Stimulated activated CD4-positive, alpha-beta T cell treated with anti-CD3 and anti-CD28 coated beads, Interleukin-12 subunit alpha, Interleukin-12 subunit beta, amount 100 ng/mL, for 48 hours (primary cell): Measurements from ENCODE around the gene PREX1.

Source experiments
- DNase-seq, 3 donors: peaks; one replicate each; pipeline ENCODE4 v3.0.0-alpha.2; 2020; ENCODE audit warnings: low read depth in 2 of 3, low spot score in 1 of 3

Gene PREX1

DNA sequence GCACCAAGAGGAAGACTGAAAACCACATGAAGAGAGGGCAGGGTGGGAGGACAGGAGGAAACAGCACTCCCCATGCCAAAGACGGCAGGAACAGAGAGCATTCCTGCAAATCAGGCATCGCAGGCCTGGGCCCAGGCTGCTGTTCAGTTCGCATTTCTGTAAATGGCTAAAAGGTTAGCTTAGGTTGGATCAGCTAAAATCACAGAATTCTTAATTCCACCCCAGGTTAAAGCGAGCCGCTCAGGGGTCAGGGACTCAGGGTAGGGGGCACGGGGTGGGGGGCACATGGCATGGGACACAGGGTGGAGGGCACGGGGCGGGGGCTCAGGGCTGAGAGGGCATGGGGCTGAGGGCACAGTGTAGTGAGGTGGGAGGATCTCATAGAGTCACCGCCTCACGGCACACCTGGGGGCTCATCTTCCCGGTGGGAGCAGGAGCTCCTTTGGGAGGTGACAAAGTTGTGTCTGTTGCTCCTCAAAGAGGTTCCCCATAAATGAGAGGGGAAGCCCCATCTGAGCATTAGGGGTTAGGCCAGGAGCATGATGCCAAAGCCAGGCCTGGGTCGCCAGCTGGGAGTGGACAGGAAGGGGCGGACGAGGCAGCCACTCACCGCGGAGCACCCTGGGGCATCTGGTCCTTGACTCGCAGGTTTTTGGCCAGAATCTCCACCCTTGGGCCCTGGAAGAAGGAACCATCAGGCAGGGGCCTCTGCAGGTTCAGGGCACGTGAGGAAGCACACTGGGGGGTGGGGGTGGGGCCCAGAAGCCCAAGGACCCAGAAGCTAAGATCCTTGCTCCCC lies 200.7 kb downstream of the PREX1 start:
- DNase-seq, result no peak

DNA sequence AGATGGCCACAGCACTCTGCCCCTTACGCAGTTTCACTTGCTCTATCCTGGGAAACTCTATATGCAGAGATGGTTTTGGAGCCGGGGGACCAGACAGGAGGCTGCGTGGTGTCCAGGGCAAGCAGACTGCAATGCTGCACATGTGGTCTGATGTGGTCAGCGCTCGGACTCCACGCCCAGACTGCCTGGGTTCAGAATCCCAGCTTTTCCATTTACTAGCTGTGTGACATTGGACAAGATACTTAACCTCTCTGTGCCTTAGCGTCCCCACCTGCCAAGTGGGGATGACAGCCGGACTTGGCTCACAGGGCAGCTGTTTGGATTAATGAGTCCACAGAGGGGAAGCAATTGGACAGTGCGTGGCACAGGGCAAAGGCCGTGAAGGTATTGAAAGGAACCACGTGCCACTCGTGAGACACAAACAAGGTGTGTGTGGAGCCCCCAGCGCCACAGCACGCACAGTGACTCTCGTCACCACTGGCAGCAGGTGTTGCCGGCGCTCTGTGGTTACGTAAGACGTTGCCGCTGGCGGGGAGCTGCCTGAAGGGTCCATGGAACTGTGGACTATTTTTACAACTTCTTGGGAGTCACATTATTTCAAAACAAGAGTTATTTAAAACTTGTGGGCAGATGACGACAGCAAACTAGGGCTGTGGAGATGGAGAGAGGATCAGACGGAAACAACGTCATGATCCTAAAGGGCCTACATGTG lies 201.4 kb downstream of the PREX1 start:
- DNase-seq, result no peak

DNA sequence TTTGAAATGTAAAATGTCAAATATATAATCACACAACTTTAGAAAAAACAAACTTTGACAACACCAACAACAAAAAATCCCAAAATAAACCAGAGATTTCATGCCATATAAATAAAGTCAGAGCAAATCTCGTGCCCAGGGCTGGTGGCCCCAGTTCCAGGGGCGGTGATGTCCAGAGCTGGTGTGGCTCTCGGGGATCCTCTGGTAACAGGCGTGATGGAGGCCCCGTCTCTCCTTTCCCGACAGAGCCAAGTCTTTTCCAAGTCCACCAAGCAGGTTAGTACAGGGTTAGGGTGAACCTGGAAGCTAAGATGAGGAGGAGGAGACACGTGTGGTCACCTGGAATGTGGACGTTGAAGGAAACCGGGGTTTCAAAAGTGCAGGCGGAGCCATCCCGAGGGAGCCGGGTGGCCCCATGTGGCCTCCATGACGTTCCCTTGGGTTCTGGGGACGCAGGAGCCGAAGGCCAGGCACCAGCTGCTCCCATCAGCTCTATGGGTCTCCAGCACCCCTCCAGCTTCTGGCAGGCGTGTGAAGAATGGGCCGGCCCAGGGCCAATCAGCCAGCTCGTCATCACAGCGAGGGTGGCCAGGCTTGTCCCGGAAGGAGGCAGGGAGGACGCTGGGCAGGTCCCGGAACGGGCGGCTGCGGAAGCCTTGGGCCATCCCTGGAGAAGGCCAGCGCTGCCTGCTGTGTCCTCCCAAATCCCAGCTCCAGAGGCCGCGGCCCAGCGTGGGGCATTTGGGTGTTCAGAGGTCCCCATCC lies 202.5 kb downstream of the PREX1 start:
- no peak for DNase-seq

DNA sequence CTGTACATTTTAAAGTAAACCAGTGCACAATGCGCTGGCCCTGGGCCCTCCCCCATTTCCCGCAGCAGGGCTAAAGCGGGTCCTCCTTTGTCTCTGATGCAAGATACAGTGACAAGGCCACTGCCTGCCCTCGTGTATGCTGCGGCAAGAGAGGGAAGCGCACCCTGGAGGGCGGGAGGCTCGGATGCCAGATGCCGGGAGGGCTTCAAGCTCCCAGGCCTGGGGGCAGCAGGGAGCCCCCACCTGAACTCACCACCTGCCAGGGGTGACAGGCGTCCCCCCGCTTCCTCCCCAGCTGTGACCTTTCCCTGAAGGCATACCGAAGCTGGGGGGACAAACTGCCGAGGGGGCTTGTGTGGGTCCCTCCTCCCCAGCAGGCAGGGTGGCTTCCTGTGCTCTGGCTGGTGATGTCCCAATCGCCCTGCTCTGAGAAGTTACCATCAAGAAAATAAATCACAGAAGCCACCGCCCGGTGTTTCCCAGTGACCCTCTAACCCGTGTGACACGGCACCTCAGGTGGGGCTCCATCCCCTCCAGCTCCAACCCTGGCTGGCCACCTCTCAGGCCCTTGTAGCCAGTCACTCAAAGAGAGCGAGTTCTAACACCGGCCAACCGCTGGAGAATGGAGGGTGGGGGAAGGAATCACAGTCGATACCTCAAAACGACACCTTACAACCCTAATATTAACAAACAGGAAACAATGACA lies 203.3 kb downstream of the PREX1 start:
- DNase-seq, result no peak

DNA sequence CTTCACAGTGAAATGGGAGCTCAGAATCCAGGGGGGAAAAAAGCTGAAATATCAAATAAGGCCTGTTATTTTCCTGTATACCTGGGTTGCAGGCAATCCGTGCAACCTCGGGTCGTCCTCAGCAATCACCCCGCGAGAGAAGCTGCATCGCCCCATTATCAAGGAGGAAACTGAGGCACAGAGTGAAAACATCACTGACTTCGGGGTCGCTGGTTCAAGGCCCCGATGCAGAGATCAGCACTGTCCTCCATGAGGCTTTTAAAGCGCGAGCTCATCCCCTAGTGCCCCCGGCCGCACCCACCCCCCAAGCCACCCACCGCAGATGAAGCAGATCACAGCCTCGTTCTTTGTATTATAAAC lies 203.9 kb downstream of the PREX1 start:
- DNase-seq, result no peak

DNA sequence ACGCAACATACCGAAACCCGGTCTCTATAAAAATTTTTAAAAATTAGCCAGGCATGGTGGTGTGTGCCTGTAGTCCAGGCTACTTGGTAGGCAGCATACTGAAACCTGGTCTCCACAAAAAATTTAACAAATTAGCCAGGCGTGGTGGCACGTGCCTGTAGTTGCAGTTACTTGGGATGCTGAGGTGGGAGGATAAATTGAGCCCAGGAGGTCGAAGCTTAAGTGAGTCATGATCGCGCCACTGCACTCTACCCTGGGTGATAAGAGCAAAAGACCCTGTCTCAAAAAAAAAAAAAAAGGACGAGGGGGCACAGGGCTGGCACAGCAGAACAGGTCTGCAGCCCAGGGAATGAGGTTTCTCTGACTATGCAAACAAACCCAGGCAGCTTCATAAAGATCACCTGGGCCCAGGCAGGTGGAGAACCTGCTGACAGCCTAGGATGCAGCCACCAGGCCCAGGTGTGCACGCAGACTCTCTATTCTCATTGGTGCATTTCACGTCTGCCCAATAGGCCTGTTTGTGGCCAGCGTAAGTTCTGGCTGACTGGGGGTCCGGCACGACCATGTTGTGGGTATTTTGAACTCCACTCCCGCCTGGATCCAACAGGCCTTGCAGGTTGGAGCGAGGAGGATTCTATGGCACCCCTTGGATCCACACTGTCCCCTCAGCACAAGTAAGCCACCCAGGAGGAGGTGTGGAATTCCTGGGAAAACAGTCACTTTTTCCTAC lies 204.5 kb downstream of the PREX1 start:
- DNase-seq, result no peak

DNA sequence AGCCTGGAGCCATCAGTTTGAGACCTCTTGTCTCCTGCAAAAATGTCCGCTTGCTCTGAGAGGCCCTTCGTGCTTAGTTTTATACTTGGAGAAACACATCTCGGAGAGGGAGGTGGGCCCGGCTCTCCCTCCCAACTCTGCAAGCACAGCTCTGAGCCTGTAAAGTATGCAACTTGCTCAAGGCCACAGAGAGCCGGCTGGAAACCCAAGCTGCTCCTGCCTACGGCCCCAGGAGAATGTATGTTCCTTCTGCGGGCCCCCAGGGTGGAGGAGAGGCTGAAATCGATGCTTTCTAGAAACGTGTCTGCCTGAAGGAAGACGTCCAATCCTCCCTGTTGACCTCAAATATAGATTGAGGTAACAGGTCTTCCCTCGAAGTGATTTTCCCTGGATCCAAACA lies 205.4 kb downstream of the PREX1 start:
- no peak for DNase-seq

DNA sequence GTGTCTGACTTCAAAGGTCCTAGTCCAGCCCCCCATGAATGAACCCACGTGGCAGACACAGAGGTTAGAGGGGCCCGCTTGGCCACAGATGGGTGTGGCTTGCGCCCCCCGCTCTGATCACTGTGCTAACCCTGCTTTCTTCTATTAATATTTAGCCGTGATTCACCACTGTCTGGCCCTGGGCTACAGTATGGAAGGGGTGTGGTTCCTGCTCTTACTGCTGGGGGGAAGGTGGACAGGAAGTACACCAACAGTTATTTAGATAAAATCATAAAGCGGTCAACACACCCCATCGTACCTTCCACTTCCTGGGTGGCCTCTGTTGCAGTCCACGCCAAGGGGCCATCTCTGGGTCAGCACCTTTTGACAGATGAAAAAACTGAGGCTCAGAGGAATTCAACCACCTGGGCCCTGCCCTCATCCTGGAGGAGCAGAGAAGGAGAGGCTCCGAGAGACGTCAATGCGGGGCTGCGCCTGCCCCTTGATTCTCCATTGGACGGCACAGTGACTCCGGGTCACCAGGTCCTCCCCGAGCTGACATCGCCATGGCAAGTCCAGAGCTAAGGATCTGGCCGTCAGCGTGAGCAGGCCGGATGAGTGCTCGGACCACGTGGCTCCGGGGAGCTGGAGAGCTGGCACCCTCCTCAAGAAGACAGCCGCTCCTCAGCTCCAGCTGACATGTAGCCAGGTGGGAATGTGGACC lies 206.3 kb downstream of the PREX1 start:
- no peak for DNase-seq

DNA sequence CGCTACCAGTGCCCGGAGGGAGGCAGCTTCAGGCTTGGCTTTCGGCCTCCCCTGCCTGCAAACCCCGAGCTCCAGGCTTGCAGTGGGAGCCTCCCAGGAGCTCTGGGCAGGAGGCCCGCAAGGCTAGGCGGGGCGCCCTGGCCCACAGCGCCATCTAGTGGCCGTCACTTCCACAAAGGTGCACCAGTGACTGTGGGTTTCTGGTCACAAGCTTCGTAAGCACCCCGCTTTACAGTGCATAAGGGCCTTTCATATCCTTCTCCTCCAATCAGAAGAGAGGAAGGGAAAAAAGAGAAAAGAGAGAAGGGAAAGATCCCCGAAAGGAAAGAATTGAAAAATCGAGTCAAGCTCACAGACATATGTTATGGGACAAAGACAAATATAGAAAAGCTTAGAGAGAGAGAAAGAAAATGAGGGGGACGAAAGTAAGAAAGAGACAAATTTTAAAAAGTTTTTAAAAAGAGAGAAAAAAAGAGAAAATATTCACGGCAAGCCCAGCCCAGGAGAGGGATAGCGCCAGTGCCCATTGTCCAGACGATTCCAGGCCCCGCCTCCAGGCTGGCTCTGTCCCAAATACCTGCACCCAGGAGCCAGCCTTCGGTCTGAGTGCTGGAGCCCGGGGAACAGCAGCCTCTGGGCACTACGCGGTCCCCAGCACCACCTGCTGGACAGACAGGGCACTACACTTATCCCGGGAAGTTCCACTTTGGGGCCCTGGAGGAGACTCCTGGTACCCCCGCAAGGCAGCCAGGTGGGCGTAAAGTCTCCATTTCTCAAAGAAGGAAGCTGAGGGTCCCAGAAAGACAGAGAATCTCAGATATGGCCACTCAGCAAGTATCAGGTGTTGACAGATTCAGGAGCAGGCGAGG lies 207.1 kb downstream of the PREX1 start:
- peak; percentile 60 to 79 (median 64) for DNase-seq

DNA sequence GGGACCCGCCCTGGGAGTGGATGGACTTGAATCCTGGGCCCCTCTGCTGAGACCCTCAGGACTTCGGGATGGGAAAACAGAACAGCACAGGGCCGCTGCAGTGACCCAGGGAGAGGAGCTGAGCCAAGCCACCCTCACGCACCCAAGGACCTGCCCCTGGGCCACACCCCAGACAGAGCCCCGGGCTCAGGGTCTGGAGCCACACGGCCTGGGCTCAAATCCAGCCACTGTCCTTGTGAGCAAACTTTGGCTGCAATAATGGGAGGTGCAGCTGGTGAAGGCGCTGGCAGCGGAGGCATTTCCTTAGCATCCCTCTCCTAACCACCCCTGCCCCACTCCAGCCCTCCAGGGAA lies 207.7 kb downstream of the PREX1 start:
- DNase-seq, result no peak

DNA sequence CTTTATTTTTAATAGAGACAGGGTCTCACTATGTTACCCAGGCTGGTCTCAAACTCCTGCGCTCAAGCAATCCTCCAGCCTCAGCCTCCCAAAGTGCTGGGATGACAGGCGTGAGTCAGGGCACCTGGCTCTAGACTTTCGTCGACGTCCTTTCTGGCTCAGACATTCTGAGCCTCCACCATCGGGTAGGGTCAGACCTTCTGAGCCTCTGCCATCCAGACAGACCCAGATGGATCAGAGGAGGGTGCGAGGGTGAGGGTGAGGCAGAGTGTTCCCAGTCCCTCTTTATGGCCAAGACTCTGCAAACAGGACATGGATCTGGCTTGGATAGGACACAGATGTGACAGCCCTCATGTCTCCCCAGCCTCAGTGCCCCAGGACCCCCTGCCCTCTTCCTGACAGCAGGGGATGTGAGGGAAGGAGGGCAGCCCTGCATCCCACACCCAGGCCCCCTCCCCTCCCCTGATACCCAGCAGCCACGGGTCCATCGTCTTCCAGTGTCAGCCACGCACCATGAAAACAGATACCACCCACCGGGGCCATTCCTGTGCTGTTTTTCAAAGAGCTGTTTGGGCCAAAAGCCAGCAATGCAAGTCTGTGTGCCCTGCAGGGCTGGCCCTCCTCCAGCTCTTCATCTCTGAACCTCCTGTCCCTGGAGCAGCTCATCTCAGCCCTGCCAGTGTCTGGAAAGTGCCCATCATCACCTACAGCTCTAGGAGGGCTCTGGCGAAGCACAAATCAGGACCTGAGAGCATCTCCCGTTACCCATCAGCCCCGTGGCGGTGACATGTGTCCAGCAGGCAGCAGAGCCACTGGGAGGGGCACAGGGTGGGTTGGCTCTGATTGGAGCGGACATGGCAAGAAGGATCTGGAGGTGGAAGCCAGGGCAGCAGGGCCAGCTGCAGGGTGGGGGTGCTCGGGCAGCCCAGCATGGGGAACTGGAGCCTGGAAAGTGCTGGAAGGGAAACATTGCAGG lies 208.4 kb downstream of the PREX1 start:
- DNase-seq, result no peak

DNA sequence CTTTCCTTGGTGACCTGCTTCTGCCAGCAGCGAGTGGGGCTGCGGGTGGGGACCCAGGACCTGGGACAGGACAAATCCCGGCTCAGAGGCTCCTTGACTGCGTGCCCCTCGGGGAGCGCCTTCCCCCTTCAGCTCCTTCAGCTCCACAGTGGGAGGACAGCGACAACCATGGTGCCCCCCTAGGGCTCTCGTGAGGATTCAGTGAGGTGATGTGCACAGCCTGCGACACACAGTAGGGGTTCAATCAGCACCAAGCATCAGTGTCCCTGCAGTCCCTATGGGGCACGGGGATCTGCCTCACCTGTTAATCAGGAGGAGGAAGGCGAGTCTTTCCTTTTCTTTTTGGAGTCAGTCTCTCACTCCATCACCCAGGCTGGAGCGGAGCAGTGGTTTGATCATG lies 209.2 kb downstream of the PREX1 start:
- DNase-seq, result no peak

DNA sequence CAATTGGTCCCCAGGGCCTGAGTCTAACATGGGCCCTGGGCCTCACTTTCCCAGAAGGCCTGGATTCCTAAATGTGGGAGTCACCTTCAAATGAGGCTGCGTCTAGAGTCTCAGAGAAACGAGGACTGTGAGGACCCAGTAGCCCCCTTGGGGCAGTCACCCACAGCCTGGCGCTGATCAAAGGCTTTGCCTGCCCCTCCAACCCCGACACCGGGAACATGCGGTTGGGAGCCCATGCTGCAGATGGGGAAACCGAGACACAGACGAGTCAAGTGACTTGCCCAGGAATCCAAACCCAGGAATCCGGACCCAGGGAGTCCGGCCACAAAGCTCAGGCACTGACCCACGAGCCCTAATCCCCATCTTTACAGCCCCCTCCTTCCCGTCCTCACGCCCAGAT lies 209.7 kb downstream of the PREX1 start:
- no peak for DNase-seq

DNA sequence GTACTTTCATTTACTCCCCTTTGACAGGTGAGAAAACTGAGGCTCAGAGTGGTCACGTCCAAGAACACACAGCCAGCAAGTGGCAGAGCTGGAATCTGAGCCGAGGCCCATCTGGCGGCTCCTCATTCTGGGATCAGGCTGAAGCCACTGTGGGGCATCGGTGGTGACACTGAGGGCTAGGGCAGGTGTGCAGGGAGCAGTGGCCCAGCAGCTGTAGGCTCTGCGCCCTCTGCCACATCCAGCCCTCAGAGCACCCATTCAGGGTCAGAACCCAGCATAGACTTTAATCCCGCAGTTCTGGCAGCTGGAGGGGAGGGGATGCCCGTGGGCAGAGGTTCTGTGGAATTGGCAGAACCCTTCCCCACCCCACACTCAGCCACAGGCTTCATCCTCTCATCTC lies 210.3 kb downstream of the PREX1 start:
- no peak for DNase-seq

DNA sequence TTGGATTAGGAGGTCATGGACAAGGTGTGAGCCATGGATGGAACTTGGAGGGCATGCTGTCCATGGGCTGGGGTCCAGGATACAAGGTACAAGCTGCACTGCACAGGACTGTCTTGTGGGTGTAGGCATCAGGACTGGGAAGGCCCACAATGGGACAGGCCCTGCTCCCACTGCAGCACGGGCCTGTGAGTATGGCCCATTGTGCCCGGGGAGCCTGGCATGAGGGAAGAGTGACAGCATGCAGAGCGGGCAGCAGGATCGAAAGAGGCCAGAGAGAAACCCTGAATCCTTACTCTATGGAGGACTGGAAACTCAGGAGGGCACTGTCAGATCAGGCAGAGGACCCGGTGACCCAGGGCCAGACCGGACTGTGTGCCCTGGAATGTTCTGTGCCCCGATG lies 211.3 kb downstream of the PREX1 start:
- no peak for DNase-seq

DNA sequence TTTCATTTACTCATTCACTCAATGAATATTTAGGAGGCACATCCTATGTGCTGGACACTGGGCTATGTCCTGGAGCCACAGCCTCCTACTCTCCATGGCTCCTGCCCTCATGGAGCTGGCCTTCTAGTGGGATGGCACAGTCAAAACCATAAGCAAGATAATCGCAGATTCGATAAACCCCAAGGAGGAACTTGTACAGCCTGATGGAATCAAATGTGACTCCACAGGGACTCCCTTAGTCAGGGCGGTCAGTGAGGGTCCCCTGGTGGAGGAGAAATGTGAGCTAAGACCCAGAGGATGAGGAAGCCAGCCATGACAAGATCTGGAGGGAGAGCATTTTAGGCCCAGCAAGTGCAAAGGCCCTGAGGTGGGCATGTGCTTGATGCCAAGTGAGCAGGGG lies 211.9 kb downstream of the PREX1 start:
- DNase-seq, result no peak

DNA sequence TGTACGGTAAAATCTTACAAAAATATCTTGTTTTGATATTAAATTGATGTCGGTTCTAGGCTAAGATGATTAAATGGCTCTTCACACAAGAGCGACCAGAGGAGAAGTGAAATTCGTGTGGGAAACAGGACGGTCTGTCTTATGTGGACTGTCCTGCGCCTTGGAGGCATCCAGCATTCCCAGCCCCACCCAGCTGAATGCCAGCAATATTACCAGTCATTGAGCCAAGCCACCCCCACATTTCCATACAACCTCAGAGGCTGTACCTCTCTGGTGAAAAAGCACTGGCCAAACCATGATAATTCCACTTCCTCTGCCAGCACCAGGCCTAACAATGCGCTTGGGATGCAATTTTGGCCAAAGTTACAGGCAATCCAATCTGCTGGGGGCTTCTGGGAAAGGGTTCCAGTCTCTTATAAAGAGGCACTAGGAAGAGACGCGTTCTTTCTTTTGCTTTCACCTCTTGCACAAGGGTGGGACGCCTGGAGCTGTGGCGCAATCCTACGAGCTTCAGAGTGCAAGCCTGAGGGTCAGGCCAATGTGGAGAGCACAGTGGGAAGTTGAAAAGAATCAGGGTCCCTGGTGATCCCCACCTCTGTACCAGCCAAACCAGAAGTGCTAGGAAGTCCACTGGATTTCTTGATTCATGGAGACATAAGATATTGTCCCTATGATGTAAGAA lies 213.1 kb downstream of the PREX1 start:
- DNase-seq, result no peak

DNA sequence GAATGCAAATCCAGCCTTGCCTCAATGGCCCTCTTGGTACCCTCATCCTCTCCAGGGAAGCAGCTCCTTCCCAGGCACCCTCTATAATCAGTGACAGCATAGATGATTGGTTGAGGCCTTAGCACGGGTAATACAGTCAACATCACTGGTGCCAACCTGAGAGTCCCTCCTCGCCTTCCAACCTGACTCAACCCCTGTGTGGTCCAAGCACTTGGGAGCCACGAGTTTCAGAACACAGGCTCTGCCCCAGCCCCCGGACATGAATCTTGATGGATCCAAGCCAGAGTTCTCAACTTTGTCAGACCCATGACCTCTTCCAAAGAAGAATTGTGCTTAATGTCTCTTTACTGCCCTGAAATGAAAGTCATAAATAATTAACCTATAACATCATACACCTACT lies 213.9 kb downstream of the PREX1 start:
- no peak for DNase-seq
